Measurements from ENCODE around the gene RGL1.

The RGL1 gene

DNA sequence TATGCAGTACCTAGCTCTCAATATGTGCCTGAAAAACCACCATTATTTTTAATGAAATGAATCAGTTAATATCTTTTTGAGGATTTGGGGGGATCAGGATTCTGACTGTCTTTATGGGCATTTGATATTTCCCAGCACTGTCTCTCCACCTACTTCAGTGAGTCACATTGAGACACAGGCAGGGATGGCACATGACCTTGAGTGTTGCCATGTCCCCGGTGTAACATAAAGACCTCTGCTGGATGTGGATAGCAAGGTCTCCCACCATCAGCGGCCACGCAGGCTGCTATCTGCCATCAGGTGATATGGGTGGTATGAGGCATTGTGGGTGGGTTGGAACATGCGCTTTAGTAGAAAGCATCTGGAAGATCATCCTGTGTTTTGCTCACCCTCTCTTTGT, 103.2 kb downstream of the RGL1 start:
- no peak overlapping the region for H3K4me3 ChIP-seq (ENCODE audit: low read depth in 1 of 2, low read length in 1 of 2)
- no peaks in the 10 kb centered on the region for H3K9me3 ChIP-seq
- H3K27me3 ChIP-seq: no peaks in the 10 kb centered on the region
- TF ChIP-seq, protein P1, sequence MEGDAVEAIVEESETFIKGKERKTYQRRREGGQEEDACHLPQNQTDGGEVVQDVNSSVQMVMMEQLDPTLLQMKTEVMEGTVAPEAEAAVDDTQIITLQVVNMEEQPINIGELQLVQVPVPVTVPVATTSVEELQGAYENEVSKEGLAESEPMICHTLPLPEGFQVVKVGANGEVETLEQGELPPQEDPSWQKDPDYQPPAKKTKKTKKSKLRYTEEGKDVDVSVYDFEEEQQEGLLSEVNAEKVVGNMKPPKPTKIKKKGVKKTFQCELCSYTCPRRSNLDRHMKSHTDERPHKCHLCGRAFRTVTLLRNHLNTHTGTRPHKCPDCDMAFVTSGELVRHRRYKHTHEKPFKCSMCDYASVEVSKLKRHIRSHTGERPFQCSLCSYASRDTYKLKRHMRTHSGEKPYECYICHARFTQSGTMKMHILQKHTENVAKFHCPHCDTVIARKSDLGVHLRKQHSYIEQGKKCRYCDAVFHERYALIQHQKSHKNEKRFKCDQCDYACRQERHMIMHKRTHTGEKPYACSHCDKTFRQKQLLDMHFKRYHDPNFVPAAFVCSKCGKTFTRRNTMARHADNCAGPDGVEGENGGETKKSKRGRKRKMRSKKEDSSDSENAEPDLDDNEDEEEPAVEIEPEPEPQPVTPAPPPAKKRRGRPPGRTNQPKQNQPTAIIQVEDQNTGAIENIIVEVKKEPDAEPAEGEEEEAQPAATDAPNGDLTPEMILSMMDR (IDR thresholded peaks at IDR 0.05): no peak
- H3K27ac ChIP-seq: no peak overlapping the region
- no peaks in the 10 kb centered on the region for H3K4me1 ChIP-seq (ENCODE audit: control insufficient read depth in 1 of 2, insufficient read depth in 1 of 2, low read depth in 1 of 2, low read length in 1 of 2)
- no peaks in the 10 kb centered on the region for H3K36me3 ChIP-seq

DNA sequence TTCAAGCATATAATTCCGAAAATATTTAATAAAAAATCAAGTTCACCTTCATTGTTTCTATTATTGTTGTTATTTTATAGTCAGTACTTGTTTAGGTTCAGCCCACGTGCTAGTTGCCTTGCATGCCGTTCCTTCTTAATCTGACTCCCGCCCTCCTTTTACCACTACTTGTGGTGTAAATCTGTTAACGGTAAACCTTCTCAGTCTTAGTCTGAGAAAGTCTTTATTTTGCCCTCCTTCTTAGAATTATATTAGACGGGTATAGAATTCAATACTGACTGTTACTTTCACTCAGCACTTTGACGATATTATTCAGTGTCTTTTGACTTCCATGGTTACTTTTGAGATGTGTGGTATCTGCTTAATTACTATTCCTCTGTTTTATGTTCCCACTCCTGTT, 104.8 kb downstream of the RGL1 start:
- no peak overlapping the region for H3K4me3 ChIP-seq (ENCODE audit: low read depth in 1 of 2, low read length in 1 of 2)
- no peaks in the 10 kb centered on the region for H3K4me1 ChIP-seq (ENCODE audit: control insufficient read depth in 1 of 2, insufficient read depth in 1 of 2, low read depth in 1 of 2, low read length in 1 of 2)
- TF ChIP-seq, protein P1 (IDR thresholded peaks at IDR 0.05): no peak
- no peaks in the 10 kb centered on the region for H3K27me3 ChIP-seq
- no peaks in the 10 kb centered on the region for H3K36me3 ChIP-seq
- no peaks in the 10 kb centered on the region for H3K9me3 ChIP-seq
- no peak overlapping the region for H3K27ac ChIP-seq

DNA sequence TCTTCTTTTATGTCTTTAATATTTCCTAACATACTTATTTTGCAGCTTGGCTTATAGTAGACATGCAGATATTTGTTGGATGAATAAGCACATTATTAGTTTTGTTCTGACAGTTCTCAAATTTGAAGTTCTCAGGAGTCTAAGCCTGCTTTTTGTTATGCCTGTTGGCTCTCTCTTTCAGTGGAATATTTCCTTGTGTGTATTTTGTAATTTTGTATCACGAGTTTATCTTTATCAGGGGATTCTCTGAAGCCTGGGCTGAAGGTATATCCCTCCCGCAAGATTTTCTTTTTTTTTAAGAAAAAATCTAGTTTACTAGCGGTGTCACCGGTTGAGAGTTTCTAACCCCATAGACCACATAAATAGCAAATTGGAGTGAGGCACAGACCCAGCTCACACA, 105.9 kb downstream of the RGL1 start:
- TF ChIP-seq, protein P1 (IDR thresholded peaks at IDR 0.05): no peak
- Histone ChIP-seq H3K27me3 (no peaks in the 10 kb centered on the region), H3K4me1 (ENCODE audit: control insufficient read depth in 1 of 2, insufficient read depth in 1 of 2, low read depth in 1 of 2, low read length in 1 of 2) (no peaks in the 10 kb centered on the region), H3K4me3 (ENCODE audit: low read depth in 1 of 2, low read length in 1 of 2) (no peak overlapping the region), H3K36me3 (no peaks in the 10 kb centered on the region), H3K9me3 (no peaks in the 10 kb centered on the region), H3K27ac (no peak overlapping the region)

DNA sequence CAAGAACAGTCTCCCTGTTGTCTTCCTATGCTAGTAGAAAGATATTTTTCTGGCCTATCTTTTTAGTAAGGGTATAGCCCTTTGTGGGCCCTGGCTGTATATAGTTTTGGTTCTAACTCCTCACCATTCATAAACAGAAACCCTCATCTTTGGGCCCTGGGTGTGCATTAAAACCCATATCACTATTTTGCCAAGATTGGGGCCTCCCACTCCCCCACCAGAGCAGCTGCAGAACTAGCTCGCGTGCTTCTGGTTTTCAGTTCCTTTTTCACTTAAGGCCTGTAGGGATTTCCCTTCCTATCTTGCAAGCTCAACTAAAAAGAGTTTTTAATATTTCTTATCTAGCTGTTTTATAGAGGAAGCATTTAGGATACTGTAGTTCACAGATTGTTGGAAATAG, 106.4 kb downstream of the RGL1 start:
- H3K36me3 ChIP-seq: no peaks in the 10 kb centered on the region
- no peak overlapping the region for H3K4me3 ChIP-seq (ENCODE audit: low read depth in 1 of 2, low read length in 1 of 2)
- H3K27ac ChIP-seq: no peak overlapping the region
- H3K9me3 ChIP-seq: no peaks in the 10 kb centered on the region
- H3K27me3 ChIP-seq: no peaks in the 10 kb centered on the region
- no peaks in the 10 kb centered on the region for H3K4me1 ChIP-seq (ENCODE audit: control insufficient read depth in 1 of 2, insufficient read depth in 1 of 2, low read depth in 1 of 2, low read length in 1 of 2)
- TF ChIP-seq, protein P1 (IDR thresholded peaks at IDR 0.05): no peak

DNA sequence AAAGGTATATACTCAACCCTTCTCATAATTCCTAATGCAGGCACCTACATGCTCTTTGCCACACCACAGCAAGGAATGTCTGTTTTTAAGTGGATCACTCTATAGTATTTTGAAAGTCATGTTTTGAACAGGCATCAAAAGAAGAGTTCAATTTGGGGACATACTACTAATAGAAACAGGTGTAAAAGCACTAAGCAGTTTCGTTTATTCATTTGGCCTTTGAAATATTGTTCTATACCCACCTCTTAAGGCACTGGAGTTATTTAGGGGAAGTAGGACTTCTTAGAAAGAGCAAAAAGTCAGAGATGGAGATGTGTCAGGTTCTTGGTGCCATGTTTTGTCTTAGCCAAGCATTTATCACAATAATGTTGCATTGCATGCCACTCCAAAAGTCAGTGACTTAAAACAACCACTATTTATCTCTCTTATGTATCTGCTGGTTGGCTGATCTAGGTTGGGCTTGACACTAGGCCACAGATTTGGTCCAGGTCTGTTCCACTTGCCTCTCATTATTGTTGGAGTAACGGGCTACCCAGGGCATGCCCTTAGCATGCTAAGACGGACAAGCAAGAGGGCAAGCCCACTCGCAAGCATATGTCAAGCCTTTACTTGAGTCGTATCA, 107.5 kb downstream of the RGL1 start:
- H3K4me1 ChIP-seq (ENCODE audit: control insufficient read depth in 1 of 2, insufficient read depth in 1 of 2, low read depth in 1 of 2, low read length in 1 of 2): no peaks in the 10 kb centered on the region
- no peaks in the 10 kb centered on the region for H3K9me3 ChIP-seq
- no peak overlapping the region for H3K27ac ChIP-seq
- H3K27me3 ChIP-seq: no peaks in the 10 kb centered on the region
- TF ChIP-seq, protein P1 (IDR thresholded peaks at IDR 0.05): no peak
- no peak overlapping the region for H3K4me3 ChIP-seq (ENCODE audit: low read depth in 1 of 2, low read length in 1 of 2)
- no peaks in the 10 kb centered on the region for H3K36me3 ChIP-seq
